Inferior parietal cortex (tissue), 1 donor: Measurements from ENCODE around the gene MRPS2.
A peak's percentile ranks its signal among the peaks of the same experiment; 100 is the strongest.
"Not testable (repeated sequence)": the region's sequence is repeated elsewhere in the genome, so short reads cannot be mapped to it uniquely, and the experiment has no call there.

Source experiments
- DNase-seq: peaks from one replicate; pipeline ENCODE4 v3.0.0-alpha.2; 2016; ENCODE audit errors: extremely low spot score

The MRPS2 gene

DNA sequence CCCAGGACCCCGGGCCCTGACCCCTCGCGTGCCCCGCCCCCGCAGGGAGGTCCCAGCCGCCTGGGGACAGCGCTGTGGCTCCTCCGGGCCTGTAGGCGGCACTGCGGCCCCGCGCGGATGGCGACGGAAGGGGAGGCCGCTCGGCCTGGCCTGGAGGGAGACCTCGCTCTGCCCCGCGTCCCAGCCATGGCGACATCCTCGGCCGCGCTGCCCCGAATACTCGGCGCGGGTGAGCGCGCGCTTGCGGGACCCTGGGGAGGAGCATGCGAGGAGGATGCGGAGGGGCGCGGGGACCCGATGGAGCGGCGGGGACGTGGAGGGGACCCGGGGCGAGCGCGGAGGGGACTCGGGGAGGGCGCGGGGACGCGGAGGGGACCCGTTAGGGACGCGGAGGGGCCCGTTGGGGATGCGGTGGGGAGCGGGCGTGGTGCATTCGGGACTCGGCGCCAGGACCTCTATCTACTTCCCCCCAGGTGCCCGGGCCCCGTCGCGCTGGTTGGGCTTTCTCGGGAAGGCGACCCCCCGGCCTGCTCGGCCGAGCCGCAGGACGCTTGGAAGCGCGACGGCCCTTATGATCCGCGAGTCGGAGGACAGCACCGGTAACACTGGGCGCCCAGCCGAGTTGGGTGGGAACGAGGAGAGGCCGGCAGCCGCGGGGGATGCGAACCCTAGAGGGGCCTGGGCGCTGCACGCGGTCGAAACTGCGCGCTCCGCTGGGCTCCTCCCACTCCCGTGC lies at the start of gene MRPS2:
TSS of gene MRPS2 (plus strand) at position 158 of the 736 bp plus-strand sequence. CDS start at position 187, 29 bp downstream.
- peak; percentile 84 for DNase-seq

DNA sequence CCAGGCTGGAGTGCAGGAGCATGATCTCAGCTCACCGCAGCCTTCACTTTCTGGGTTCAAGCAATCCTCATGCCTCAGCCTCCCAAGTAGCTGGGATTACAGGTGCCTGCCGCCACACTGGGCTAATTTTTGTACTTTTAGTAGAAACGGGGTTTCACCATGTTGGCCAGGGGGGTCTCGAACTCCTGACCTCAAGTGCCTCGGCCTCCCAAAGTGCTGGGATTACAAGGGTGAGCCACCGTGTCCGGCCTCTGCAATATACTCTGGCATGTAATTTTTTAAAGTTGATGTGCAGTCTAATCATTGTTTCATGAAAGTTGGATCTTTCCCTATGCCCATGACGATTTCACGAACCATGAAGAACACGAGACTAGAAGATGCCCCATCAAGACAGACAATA lies 49.5 kb upstream of the MRPS2 start:
- no peak for DNase-seq

DNA sequence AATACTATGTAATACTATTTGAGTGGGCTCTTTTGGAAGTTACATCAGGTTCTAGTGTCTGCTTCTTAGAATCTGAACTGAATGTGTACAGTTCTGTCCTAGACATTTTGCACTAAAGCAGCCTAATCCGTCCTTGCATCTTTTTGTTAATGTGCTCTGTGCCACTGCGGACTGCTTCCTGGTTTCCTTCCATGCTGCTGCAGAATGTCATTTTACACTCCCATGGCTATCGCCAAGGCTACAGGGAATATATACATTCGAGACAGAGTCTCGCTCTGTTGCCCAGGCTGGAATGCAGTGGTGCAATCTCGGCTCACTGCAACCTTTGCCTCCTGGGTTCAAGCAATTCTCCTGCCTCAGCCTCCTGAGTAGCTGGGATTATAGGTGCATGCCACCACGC lies 48.6 kb upstream of the MRPS2 start:
- not testable (repeated sequence) for DNase-seq

DNA sequence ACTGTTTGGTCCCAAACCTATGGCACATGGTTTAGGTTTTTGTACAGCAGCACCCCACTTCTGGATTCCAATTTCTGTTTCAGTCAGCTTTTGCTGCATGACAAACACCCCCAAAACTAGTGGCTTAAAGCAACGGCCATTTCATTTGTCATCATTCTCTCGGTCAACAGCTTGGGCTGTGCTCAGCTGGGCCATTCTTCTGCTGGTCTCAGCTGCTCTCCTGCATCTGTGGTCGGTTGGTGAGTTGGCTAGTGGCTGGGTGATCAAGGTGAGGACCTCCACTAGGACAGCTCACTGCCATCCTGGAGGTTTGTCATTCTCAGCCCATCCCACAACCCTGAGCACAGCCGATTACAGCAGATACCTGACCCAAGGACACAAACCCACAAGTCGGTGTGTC lies 45.7 kb upstream of the MRPS2 start:
- DNase-seq: no peak

DNA sequence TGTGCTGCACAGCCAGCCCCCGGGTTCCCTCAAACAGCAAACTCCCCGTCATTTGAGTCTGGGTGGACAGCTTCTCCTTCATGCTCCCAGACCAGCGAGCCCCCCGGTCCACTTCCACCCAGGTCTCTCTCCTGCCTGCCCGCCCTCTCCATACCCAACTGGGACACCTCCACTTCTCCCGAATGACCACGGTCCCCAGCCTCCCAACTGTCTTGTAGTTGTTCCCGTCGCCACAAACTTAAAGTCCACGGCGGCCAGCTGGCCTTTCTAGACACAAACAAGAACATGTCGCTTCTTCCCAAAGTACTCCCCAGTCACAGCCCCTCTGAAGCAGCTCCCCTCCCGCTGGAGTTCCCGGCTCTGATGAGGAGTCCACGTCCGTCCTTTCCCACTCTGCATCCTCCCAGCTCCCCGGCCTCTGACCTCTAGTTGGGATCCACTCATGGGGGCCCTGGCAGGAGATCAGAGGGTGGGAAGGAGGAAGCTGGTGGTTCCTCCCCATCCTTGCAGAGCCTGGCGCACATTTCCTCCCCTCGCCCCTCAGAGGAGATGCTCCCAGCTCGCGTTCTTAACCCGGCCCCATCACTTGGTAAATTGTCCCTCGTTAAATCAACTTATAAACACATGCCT lies 45.0 kb upstream of the MRPS2 start:
- no peak for DNase-seq

DNA sequence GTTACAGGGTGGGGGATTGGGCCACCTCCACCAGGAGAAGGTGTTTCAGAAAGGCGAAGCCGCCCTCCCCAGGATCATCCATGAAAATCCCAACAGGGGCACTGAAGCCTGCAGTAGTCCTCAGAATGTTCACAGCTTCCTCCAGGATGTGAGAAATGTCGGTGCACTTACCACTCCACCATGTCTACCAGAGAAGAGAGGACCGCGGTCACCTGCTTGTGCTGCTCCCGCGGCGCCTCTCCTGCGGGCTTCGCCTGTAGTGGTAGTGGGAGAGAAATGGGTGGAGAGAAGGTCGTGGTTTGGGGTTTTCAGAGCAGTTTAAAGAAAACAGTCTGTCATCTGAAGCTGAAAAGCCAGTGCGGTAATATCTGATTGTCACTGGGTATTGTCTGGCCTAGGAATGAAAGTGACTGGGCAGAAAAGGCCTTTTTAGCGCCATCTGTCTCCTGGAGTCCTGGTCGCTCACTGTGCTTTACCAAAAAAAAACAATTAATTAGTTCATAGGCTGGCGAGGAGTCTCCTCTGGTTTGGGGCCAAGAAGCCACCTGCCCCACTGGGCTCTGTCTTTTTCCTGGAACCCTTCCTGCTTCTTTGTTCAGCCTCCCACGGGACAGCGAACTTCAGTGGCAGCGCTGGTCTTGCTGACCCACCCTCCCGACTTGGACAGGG lies 43.9 kb upstream of the MRPS2 start:
- no peak for DNase-seq

DNA sequence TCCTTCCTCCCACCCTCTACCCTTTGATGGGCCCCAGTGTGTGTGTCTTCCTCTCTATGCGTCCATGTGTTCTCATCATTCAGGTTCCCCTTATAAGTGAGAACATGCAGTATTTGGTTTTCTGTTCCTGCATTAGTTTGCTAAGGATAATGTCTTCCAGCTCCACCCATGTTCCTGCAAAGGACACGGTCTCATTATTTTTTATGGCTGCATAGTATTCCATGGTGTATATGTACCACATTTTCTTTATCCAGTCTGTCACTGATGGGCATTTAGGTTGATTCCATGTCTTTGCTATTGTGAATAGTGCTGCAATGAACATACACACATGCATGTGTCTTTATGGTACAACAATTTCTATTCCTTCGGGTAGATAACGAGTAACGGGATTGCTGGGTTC lies 42.0 kb upstream of the MRPS2 start:
- not testable (repeated sequence) for DNase-seq

DNA sequence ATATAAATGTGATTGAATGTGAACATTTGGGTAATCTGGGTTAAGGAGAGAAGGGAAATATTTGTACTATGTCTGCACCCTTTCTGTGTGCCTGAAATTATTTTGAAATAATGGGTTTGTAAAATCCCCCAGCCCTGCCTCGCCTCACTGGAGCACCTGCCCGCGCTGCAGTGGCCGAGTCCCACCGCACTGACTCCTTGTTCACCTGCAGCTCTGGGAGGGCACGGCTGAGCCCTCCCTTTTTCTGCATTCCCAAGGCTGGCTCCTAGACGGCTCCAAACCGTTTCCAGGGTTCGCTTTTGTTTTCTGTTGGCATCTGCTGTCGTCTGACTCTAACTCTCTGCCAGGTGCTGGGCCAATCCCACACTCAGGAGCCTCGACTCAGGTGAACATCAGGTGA lies 38.5 kb upstream of the MRPS2 start:
- no peak for DNase-seq

DNA sequence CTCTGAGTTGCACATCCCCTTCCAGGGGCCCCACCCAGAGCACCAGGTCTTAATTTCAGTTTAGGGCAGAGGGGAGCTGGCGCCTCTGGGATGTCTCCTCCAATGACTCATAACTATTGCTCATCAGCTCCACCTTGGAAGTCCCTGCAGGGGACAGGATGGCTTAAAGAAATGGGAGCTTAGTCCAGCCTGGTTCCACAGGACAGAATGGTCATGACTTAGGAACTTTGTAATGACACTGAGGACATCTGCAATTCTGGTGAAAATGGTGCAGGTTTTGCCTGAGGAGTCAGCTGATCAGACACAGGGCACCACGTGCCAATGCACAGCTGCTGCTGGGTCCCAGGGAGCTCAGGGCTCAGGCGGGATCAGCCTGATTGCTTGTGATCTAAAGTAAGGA lies 37.3 kb upstream of the MRPS2 start:
- no peak for DNase-seq

DNA sequence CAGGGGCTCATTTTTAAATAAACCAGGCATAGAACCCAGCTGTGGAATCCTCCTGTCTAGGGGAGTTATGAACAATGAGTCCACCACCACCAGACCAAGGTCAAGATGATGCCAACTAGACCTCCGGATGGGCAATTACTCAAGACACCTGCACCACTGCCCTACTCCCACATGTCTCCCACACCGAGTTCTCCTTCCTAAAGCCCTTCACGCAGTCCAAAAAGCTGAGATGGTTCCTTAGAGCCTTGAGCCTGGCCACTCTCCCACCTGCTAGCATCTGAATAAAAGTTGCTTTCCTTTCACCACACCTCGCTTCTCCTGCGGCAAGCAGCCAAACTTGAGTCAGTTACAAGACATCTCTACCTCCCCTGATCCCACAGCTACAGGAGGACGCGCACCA lies 36.3 kb upstream of the MRPS2 start:
- no peak for DNase-seq

DNA sequence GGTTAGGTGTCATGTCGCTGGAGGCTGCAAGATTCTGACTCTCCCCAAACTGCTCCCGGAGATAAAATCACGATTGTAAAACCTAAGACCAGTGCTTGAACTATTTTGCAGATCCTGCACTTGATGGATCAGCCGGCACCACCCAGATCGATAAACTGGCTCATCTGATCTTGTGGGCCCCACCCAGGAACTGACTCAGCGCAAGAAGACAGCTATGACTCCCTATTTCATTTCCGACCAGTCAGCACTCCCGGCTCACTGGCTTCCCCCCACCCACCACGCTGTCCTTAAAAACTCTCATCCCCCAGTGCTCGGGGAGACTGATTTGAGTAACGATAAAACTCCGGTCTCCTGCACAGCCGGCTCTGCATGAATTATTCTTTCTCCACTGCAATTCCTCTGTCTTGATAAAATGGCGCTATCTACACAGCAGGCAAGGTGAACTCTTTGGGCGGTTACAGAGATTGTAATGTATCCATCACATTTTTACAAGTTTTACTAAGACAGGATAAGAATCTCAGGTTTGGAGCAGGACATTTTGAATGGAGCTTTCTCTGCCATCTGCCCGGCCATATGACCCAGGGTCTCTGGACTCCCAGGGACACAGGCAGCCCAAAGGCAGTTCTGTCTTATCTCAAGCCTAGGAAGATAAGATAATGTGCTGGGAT lies 31.5 kb upstream of the MRPS2 start:
- no peak for DNase-seq

DNA sequence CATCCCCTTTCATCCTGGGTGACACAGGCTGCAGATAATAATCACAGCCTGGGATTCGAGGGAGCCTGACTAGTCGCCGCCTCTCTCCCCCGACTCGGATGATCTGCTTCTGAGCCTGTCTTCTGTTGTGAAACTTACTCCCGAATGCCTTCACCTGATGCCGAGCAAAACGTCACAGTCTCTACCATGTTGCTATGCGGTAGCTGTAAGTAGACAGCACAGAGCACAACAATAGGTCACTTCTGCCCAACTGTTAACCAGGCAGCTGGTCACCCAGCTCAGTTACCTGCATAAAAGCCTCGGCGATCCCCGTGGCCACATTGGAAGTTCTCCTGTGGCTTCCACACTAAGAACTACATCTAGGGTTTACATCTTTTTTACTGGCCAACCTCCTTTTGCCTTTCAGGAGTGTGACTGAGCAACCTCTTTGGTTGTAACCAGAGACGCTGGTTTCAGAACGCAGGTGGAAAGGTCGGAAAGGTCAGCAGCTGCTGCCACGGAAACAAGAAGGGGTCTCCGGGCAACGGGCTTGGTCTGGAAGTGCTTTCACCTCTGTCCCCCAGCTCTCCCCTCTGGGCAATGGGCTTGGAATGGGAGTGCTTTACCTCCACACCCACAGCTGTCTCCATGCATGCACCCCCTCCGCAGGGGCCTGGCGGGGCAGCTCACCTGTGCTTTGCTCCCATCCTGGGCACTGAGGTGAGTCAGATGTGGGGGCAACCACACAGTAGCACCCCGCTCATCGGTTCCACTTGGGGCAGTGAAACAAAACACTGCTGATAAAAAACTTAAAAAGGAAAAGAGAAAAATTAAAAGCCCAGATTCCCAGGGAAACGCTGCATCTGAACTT lies 28.5 kb upstream of the MRPS2 start:
- no peak for DNase-seq

DNA sequence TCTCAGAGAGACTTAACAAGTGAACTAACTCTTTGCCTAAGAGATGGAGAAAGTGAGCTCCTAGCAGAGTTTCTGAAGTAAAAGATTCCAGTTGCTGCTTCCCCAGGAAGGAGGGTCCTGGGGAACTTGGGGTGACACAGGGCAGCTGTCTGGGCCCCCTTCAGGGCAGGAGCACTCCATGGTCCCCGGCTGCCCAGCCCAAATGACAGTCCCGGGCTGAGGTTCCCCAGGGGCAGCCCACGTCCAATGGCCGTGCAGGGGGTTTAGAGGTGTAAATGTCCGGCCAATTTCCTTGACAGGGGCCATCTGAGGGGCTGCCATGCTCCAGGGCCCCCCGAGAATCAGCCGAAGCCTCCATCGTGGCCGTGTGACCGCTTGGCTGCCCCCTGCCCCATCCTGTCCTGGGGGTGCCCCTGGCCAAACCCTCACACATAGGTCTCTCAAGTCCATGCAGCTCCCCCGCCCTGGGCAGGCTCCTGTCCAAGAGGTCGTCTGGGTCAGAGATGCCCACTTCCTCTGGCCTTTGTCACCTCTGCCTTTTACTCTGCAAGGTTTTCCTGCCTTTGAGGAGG lies 26.4 kb upstream of the MRPS2 start:
- DNase-seq: no peak

DNA sequence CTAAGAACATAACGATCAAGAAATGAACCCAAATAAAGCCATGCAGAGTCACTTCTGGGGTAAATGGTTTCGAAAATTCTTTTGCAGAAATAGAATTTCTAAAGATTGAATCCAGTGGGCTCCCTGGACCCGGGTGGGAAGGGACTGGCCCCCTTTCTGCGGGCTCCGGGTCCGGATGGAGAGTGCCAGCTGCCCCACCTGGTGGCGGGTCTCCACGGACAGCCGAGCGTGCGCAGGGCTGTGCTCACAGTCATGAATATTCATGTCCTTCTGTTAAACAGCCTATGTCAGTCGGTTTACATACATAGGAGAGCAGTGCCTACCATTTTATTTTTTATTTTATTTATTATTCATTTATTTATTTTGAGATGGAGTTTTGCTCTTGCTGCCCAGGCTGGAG lies 25.6 kb upstream of the MRPS2 start:
- DNase-seq: peak; percentile 55

DNA sequence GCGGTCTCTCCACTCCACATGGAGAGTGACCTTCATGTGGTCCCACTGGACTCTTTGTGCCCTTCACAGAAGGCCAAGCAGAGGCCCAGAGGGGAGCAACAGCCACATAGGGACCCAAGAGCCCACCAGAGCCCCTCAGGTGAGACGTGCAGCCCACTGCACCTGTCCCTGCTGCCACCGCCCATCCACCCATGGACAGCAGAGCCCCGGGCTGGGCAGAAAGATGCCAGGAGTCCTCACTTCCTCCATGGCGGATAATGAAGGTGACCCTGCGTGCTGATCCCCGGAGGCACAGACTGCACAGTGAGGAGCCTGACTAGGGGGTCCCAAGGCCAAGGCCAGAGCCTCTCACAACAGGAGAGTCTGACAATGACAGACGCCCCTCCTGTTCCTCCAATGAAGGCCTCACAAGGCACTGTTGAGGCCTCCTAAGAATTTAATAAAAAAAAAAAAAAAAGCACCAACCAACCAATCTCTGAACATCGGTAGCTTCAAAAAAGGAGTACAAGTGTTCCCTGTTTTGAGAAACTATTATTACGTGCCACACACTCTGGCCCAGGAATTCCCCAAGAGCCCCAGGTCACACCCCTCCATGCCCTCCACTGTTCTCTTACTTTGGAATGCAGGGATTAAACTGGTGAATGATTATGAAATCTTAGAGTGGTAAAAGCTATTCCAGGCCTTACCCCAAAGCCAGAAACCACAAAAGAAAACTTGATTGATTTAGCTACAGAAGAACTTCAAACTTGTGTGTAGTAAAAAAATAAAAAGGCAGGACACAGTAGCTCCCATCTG lies 23.7 kb upstream of the MRPS2 start:
- no peak for DNase-seq

DNA sequence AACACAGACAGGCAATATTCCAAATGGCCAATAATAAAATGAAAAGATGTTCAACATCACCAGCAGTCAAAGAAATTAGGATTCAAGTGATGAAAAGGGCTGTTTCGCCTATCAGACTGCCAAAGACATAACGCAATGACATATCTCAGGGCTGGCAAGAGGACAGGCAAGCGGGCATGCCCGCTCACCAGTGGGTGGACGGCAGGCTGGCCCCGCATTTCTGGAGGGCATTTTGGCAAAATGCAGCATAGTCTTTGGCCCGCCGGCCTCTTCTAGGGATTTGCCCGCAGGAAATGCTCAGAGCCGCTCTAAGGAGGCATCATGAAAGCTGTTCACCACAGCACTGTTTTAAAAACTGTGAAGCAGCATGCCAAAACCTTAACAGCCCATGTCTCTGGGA lies 22.3 kb upstream of the MRPS2 start:
- DNase-seq: no peak

DNA sequence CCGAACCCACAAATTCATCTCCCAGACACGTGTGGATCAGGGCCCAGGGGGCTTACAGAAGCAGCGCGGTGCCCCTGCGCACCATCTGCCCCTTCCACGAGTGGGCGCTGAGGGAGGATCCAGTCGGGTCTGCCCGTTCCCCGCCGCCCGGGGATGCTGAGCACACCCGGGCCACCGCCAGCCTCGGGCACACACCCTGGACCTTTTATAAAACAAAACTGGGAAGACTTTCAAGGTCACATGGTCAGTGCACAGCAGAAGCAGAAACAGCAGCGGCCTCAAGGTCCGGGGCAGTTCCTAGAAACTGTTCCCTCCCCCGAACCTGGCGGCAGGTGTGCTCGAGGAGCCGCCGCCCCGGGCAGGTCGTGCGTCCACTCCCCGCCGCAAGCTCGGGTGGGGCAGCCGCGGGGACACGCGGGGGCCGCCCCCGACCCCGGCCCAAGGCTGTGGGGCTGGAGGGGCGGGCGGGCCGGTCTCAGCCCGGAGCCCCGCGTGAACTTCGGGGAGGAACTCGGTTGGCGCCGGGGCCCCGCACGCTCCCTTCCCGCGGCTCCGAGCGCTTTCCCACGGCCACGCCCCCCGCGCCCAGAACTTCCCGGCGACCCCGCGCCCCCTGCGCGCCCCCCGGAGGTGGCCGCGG lies 21.5 kb upstream of the MRPS2 start:
- DNase-seq: peak; percentile 35

DNA sequence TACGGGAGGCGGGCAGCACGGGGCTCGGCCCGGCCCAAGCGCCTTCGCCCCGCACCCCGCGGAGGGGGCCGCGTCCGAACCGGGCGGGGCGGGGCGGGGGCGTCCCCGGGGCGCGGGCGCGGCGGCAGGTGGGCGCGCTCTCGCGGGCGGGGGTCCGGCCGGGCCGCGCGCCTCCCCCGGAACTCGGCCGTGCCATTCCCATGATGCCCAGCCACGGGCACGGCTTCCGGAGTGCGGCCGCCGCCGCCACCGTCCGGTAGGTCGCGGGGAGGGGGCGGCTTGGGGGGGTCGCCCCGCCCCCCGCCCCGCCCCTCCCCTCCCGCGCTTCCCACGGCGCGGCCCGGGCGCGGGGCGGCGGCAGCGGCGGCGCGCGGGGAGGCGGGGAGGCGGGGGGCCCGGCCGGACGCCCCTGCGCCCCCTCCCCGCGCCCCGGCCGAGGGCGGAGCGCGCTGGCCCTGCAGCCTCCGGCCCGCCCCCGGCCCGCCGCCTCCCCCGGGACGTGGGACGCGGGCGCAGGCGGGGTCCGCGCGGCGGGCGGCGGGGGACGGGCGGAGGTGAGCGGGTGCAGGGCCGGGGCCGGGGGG lies 20.9 kb upstream of the MRPS2 start, which contains the start of gene PPP1R26:
TSS of gene PPP1R26 (plus strand) at position 314 of the 584 bp plus-strand sequence. CDS start 4,729 bp downstream, outside the sequence.
- DNase-seq: no peak
